HEK293 (cell line): Measurements from ENCODE around the gene ZMYM3.

Source experiments
- SETDB1 ChIP-seq: IDR thresholded peaks from one replicate; pipeline ENCODE4 v1.6.1; 2017; ENCODE audit warnings: mild to moderate bottlenecking, low read length, moderate library complexity, mixed read lengths; ENCODE audit not compliant: insufficient read length
- ZBTB17 ChIP-seq: fragments of 450-650 bp; formaldehyde crosslinking; IDR thresholded peaks from 2 replicates; pipeline ENCODE4 v1.5.1; 2016; ENCODE audit warnings: missing biosample characterization, missing genetic modification characterization
- ZEB2 ChIP-seq: fragments of 450-650 bp; formaldehyde crosslinking; IDR thresholded peaks from 2 replicates; pipeline ENCODE4 v1.5.1; 2016; ENCODE audit warnings: missing biosample characterization, missing genetic modification characterization
- ZNF23 ChIP-seq: fragments of 450-650 bp; formaldehyde crosslinking; IDR thresholded peaks from 2 replicates; pipeline ENCODE4 v1.5.1; 2016; ENCODE audit warnings: missing biosample characterization, missing genetic modification characterization, borderline replicate concordance
- ZNF529 ChIP-seq: fragments of 450-650 bp; formaldehyde crosslinking; IDR thresholded peaks from 2 replicates; pipeline ENCODE4 v1.5.1; 2017; ENCODE audit warnings: missing genetic modification characterization, missing biosample characterization; ENCODE audit not compliant: insufficient replicate concordance
- ZNF530 ChIP-seq: fragments of 450-650 bp; formaldehyde crosslinking; IDR thresholded peaks from 2 replicates; pipeline ENCODE4 v1.5.1; 2016; ENCODE audit warnings: low read depth, missing biosample characterization, missing genetic modification characterization
- ZNF76 ChIP-seq: fragments of 450-650 bp; formaldehyde crosslinking; IDR thresholded peaks from 2 replicates; pipeline ENCODE4; 2016; ENCODE audit warnings: low read depth, missing biosample characterization, missing genetic modification characterization, borderline replicate concordance
- ZNF777 ChIP-seq: fragments of 450-650 bp; formaldehyde crosslinking; IDR thresholded peaks from 2 replicates; pipeline ENCODE4 v1.5.1; 2017; ENCODE audit warnings: missing biosample characterization, missing genetic modification characterization, borderline replicate concordance
- TF ChIP-seq, protein P1 (sequence below): fragments of 450-650 bp; formaldehyde crosslinking; IDR thresholded peaks from 2 replicates; pipeline ENCODE4 v1.5.1; 2016; ENCODE audit warnings: missing biosample characterization, missing genetic modification characterization
- TF ChIP-seq, protein P2 (sequence below): fragments of 450-650 bp; formaldehyde crosslinking; optimal IDR thresholded peaks from 2 replicates; pipeline ENCODE3; 2016; ENCODE audit warnings: missing biosample characterization, mild to moderate bottlenecking, missing genetic modification characterization
- TF ChIP-seq, protein P3 (sequence below): fragments of 450-650 bp; formaldehyde crosslinking; IDR thresholded peaks from 2 replicates; pipeline ENCODE4; 2016; ENCODE audit warnings: missing biosample characterization, missing genetic modification characterization

DNA sequence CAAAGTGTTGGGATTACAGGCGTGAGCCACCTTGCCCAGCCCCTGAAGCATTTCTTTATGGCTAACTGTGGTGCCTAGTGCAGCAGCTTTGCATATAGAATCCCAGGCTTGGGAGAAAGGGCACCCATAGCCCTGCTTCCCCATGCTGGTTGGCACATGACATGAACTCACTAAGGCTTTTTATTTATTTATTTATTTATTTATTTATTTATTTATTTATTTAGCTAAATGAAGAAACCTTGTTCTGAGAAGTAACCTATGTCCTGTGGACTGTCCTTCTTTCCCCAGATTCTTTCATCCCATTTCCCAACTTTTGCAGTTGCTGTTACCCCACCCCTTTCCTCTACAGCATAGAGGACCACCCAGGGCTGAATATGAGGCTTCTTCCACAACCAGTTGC lies 32.8 kb downstream of the ZMYM3 start:
- TF ChIP-seq, protein P1, sequence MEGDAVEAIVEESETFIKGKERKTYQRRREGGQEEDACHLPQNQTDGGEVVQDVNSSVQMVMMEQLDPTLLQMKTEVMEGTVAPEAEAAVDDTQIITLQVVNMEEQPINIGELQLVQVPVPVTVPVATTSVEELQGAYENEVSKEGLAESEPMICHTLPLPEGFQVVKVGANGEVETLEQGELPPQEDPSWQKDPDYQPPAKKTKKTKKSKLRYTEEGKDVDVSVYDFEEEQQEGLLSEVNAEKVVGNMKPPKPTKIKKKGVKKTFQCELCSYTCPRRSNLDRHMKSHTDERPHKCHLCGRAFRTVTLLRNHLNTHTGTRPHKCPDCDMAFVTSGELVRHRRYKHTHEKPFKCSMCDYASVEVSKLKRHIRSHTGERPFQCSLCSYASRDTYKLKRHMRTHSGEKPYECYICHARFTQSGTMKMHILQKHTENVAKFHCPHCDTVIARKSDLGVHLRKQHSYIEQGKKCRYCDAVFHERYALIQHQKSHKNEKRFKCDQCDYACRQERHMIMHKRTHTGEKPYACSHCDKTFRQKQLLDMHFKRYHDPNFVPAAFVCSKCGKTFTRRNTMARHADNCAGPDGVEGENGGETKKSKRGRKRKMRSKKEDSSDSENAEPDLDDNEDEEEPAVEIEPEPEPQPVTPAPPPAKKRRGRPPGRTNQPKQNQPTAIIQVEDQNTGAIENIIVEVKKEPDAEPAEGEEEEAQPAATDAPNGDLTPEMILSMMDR (tag by site-specific recombination) = no peak
- TF ChIP-seq SETDB1 (no peak), ZNF777 (tag by site-specific recombination) (no peak), ZNF530 (tag by site-specific recombination) (no peak; the same call in 1 of the 2 replicates), ZEB2 (tag by site-specific recombination) (no peak), ZBTB17 (tag by site-specific recombination) (no peak), ZNF529 (no peak), ZNF23 (tag by site-specific recombination) (no peak), ZNF76 (no peak)
- TF ChIP-seq, protein P2, sequence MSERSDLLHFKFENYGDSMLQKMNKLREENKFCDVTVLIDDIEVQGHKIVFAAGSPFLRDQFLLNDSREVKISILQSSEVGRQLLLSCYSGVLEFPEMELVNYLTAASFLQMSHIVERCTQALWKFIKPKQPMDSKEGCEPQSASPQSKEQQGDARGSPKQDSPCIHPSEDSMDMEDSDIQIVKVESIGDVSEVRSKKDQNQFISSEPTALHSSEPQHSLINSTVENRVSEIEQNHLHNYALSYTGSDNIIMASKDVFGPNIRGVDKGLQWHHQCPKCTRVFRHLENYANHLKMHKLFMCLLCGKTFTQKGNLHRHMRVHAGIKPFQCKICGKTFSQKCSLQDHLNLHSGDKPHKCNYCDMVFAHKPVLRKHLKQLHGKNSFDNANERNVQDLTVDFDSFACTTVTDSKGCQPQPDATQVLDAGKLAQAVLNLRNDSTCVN (tag by site-specific recombination) = no peak
- TF ChIP-seq, protein P3, sequence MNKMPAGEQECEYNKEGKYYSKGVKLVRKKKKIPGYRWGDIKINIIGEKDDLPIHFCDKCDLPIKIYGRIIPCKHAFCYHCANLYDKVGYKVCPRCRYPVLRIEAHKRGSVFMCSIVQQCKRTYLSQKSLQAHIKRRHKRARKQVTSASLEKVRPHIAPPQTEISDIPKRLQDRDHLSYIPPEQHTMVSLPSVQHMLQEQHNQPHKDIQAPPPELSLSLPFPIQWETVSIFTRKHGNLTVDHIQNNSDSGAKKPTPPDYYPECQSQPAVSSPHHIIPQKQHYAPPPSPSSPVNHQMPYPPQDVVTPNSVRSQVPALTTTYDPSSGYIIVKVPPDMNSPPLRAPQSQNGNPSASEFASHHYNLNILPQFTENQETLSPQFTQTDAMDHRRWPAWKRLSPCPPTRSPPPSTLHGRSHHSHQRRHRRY (tag by site-specific recombination) = no peak
